KOPT-K1 (cell line): ENCODE results near the gene PLD1.
"Not testable (repeated sequence)": the region's sequence is repeated elsewhere in the genome, so short reads cannot be mapped to it uniquely, and the experiment has no call there.

Source experiments
- H3K27ac ChIP-seq: fragments of 200-600 bp; sonication (generic); 2 replicates; pipeline ENCODE4 v1.5.1; 2016; ENCODE audit warnings: antibody characterized with exemption, mild to moderate bottlenecking, low read depth, low read length; ENCODE audit not compliant: poor library complexity, severe bottlenecking
- H3K36me3 ChIP-seq: fragments of 200-600 bp; sonication (generic); 2 replicates; pipeline ENCODE4 v1.5.1; 2017; ENCODE audit warnings: antibody characterized with exemption, mild to moderate bottlenecking, low read length, moderate library complexity; ENCODE audit not compliant: insufficient read depth
- H3K9me3 ChIP-seq: fragments of 200-600 bp; sonication (generic); 2 replicates; pipeline ENCODE4 v1.5.1; 2017; ENCODE audit warnings: antibody characterized with exemption, low read length, mild to moderate bottlenecking; ENCODE audit not compliant: insufficient read depth, poor library complexity, severe bottlenecking

PLD1 gene, protein sequence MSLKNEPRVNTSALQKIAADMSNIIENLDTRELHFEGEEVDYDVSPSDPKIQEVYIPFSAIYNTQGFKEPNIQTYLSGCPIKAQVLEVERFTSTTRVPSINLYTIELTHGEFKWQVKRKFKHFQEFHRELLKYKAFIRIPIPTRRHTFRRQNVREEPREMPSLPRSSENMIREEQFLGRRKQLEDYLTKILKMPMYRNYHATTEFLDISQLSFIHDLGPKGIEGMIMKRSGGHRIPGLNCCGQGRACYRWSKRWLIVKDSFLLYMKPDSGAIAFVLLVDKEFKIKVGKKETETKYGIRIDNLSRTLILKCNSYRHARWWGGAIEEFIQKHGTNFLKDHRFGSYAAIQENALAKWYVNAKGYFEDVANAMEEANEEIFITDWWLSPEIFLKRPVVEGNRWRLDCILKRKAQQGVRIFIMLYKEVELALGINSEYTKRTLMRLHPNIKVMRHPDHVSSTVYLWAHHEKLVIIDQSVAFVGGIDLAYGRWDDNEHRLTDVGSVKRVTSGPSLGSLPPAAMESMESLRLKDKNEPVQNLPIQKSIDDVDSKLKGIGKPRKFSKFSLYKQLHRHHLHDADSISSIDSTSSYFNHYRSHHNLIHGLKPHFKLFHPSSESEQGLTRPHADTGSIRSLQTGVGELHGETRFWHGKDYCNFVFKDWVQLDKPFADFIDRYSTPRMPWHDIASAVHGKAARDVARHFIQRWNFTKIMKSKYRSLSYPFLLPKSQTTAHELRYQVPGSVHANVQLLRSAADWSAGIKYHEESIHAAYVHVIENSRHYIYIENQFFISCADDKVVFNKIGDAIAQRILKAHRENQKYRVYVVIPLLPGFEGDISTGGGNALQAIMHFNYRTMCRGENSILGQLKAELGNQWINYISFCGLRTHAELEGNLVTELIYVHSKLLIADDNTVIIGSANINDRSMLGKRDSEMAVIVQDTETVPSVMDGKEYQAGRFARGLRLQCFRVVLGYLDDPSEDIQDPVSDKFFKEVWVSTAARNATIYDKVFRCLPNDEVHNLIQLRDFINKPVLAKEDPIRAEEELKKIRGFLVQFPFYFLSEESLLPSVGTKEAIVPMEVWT

DNA sequence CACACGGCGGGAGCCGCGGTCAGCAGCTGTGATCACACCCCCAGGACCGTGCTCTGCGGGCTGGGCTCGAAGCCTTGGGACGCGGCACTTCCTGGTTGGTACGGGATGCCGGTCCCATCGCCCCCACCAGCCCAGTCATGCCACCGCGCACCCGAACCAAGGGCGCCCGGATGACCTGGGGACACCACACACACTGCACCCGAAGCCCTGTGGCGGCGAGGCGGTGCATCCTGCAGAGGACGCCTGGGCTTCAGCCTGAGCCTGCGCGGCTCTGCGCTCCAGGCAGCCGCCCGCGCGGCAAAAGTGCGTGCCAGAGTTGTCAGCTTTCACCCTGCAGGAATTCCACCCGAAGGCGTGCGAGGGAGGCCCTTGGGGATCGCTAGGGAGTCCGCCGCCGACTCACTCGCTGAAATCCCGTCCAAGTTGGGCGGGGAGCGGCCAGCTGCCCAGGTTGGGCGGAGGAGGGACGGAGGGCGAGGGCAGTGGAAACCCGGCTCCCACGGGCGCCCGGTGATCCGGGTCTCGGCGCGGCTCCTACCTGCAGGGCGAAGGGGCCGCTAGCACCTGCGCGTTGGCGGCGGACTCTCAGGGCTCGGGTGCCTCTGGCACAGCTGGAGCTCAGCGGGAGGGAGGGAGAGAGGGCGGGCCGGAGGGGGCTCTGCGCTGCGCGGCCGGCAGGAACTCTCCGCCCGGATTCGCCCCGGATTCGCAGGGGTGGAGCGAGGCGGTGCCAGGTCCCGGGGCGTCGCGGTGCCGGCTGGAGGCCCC is at the start of gene PLD1:
Gene PLD1, minus strand, starts transcription at position 623 of the 768 bp plus-strand sequence. CDS start 72,432 bp downstream, outside the sequence.
- H3K27ac ChIP-seq: no peak within 1 kb of the TSS
- H3K9me3 ChIP-seq: no peaks in the 10 kb centered on the region
- H3K36me3 ChIP-seq: no peaks in the 10 kb centered on the region

DNA sequence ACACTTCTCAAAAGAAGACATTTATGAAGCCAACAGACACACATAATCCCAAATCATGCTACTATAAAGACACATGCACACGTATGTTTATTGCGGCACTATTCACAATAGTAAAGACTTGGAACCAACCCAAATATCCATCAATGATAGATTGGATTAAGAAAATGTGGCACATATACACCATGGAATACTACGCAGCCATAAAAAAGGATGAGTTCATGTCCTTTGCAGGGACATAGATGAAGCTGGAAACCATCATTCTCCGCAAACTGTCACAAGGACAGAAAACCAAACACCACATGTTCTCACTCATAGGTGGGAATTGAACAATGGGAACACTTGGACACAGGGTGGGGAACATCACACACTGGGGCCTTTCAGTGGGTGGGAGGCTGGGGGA is 48.5 kb upstream of the PLD1 start:
- not testable (repeated sequence) for H3K27ac ChIP-seq, H3K36me3 ChIP-seq, H3K9me3 ChIP-seq

DNA sequence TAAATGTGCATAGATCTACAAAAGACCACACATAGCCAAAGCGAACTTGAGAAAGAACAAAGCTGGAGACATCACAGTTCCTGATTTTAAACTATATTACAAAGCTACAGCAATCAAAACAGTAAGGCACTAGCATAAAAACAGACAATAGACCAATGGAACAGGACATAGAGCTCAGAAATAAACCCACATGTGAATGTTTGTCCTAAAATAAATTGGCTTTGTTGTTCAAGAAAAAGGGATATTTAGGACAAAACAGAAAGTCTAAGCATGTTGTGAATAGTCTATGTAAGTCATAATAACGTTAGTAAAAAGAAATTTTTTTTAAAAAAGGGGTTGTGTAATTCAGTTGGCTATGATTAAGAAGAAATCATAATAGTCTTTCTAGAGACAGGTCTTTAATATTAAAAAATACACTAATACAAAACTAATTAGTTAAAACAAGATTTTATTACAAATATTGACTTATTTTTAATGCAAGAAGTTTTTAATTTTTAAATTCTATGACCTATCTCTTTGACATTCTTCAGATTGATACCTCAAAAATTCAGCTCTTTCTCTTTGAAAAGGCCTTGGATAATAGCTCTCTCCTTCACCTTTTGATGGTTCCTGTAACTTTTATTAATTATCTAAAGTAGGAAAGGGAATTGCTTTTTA is 44.5 kb upstream of the PLD1 start:
- no peak overlapping the region for H3K27ac ChIP-seq
- peaks cover 12% of the 10 kb centered on the region for H3K9me3 ChIP-seq
- no peaks in the 10 kb centered on the region for H3K36me3 ChIP-seq

DNA sequence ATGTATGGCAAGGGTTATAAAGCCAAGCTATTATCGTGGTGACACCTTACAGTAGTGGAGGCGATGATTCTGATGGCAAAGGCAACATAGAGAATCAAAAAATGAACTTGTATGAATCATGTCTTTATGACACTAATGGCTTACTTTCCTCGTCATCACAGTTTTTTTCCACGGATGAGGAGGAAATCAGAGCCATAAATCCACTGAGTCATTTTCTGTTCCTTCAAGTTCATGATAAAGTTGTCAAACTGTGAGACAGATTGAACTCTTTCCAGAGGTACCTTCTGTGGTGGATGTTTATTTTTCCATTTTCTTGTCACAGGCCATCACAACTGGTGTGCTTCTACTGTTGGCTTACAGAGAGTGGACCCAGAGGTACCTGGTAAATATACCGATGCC is 41.4 kb upstream of the PLD1 start:
- no peaks in the 10 kb centered on the region for H3K36me3 ChIP-seq
- no peak overlapping the region for H3K27ac ChIP-seq
- peaks cover 12% of the 10 kb centered on the region for H3K9me3 ChIP-seq

DNA sequence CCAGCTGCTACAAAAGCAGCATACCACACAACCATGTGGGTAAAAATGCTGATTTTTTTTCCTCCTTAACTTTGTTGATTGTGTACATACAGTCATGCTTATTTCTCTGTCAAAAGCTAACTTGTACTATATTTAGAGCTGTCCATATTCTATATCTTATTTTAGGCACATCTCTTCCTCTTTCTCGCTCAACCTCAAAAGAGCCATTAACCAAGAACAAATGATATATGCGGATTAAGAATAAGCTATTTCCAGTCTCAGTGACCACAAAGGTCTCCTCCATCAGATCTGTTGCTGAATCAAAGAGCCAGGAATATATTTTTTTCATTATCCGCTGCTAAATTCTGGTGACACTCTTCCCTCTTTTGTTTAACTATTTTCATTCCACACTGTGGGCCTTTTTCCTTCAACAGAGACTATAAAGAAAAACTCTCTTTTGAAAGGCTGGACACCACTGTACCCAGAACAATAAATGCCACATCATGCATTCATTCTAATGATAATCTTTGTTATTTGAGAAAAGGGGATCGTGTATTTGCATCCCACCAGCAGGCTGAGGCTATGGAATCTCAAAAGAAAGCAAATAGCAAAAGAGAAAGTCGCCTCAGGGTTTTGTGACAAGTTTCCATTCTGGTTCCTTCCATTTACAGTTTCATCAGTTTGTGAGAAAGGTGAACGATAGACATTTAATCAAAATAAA is 40.8 kb upstream of the PLD1 start:
- H3K9me3 ChIP-seq: peaks cover 12% of the 10 kb centered on the region
- no peak overlapping the region for H3K27ac ChIP-seq

DNA sequence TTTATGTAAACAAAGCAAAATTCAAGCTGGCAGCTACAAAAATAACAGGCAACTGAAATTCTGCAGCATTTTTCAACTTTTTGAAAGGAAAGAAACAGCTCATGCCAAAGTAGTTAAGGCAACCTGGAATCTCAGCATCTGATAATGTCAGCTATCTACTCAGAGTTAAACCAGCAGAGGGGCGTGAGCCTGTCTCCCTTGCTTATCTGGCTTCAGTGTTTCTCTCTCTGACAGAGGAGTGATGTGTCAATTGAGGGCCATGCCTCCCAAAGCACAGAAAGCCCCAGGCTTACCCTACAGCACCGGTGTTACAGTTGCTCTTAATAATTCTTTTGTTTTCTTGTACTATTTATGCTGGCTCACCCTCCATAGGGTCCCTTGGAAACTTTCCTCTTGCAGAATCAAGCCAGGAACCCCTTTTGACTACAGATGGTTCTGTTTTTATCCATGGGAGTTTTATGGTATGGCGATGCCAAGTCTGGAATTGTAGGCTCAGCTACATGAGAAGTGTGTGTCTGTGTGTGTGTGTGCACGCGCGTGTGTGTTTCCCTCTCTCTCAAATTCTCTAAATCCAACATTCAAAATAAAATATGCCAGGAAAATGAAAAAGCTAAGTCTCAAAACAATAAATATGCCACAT is 40.2 kb upstream of the PLD1 start:
- Histone ChIP-seq H3K36me3 (no peaks in the 10 kb centered on the region), H3K9me3 (peaks cover 12% of the 10 kb centered on the region), H3K27ac (no peak overlapping the region)

More for the DNA sequence above, 40.8 kb upstream of the PLD1 start:
- H3K36me3 ChIP-seq: no peaks in the 10 kb centered on the region

DNA sequence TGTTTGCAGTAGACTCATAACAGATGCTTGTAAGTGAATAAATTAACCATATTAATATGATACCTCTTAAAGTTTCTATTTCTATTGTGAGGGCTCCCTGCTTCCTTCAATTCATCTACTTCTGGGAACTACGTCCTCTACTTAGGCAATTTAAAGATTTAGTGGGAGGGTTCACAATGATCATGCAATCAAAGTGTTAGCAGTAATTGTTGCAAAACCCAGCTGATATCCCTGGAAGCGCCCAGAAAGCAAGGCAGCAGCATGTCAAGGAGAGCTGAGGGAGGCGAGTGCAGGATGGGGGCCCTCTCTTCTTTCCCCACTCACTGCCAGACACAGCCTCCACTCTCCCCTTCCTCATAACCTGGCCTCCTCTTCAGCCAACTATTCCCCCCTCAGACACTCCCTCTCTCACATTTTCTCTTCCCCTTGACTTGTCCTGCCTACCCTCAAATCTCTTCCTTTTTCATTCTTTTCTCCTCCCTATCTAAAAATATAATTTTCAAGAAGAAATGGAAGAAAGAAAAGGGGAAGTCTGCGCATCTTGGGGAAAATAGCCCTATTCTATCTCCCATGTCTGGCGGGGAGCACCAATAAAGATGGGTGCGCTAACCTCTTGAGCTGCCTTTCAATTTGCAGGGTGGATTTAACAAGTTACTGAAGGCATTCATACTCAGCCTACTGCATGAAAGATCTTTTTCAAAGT is 39.5 kb upstream of the PLD1 start:
- no peaks in the 10 kb centered on the region for H3K36me3 ChIP-seq
- H3K9me3 ChIP-seq: peaks cover 12% of the 10 kb centered on the region
- no peak overlapping the region for H3K27ac ChIP-seq

DNA sequence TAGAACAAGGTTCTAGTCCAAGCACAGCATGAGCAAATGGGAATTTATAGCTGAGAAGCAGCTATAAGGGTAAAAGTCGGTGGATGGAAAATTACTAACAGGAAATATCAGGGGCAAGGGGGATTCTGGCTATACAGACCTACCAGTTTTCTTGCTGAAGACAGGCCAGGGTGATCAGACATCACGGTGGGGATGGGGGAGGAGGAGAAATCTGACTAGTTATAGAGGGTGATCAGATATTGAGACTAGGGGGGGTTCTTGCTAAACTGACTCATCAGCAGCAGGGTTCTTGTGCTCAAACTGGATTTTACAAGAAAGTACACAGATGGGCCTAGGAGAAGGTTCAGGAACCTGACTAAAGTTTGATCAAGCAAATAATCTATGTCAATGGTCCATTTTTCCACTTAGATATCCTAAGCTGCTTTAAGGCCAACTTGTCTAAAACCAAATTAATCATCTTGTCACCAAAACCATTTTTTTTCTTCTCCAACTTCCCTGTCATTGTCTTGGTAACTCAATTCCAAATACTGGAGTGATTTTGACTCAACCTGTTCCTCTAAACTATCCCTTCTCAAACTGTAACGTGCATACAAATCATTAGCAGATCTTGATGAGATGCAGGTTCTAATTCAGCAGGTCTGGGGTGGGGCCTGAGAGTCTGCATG is 37.4 kb upstream of the PLD1 start:
- H3K27ac ChIP-seq: no peak overlapping the region
- no peaks in the 10 kb centered on the region for H3K36me3 ChIP-seq
- no peaks in the 10 kb centered on the region for H3K9me3 ChIP-seq

DNA sequence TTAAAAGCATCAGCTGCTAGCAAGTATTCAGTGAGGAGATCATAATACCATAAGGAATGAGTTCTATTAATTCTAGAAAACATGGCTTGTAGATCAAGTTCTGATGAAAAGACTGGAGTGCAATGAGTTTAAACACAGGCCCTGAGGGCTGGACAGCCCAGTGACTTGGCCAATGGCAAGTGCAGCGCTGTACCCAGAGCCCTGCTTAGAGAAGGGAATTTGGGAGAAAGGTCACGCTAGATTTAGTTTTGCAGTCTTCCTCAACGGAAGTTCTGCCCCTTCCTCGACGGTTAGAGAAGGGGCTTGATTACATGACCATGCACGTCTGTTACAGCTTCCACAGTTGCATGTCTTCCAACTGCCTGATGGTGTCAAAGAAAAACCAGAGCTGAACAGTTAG is 36.9 kb upstream of the PLD1 start:
- no peaks in the 10 kb centered on the region for H3K36me3 ChIP-seq
- no peaks in the 10 kb centered on the region for H3K9me3 ChIP-seq
- H3K27ac ChIP-seq: no peak overlapping the region

DNA sequence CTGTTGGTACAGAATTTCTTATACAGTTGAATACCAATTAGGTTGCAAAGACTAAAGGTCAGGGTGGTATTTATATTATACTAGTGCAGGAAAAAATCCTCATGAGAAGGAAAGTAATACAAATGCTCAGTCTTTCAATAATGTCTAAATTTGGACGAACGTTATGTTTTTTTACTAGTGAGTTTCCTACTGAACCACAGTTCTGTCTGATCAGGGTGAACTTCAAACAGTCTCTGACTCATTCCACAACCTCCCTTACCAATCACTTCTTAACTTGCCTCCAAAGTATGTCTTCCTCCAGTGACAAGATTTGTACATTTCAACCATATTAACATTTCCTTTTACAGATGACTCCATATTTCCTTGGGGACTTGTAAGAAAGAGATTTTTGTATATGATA is 36.3 kb upstream of the PLD1 start:
- H3K27ac ChIP-seq: no peak overlapping the region

DNA sequence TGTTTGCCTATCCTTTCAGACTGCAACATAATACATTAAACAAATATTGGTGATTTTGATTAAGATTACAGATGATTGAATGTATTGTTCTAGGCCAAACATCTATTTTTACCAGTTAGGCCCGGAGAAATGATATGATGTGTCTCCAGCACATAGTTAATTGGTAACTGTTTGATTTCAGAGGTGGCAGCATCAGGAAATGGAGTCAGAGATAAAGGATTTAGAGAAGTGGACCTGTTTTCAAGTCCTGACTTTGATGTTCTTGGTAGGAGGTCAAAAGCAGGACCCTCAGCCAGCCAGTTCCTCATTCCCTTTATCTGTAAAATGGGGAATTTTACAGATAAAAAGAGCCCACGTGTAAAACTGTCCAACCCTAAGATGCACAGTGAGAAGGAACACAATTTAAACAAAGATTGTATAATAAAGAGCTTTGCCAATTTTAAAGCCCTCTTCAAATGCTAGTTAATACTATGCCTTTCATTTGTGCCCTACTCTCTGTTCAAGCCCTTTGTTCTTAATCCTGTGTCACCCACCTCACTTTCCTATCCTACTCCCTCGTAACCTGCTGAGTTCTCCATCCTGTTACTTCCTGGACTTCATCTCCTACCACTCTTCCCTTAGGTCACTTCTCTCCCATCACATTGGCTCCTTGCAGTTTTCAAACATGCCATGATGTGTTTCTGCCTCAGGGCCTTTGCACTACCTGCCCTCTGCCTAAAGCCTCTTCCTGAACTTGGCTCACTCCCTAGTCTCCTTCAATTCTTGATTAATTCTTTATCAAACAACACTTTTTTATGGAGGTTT is 35.4 kb upstream of the PLD1 start:
- Histone ChIP-seq H3K36me3 (no peaks in the 10 kb centered on the region), H3K9me3 (no peaks in the 10 kb centered on the region), H3K27ac (no peak overlapping the region)

More for the DNA sequence above, 36.3 kb upstream of the PLD1 start:
- H3K9me3 ChIP-seq: no peaks in the 10 kb centered on the region
- no peaks in the 10 kb centered on the region for H3K36me3 ChIP-seq

DNA sequence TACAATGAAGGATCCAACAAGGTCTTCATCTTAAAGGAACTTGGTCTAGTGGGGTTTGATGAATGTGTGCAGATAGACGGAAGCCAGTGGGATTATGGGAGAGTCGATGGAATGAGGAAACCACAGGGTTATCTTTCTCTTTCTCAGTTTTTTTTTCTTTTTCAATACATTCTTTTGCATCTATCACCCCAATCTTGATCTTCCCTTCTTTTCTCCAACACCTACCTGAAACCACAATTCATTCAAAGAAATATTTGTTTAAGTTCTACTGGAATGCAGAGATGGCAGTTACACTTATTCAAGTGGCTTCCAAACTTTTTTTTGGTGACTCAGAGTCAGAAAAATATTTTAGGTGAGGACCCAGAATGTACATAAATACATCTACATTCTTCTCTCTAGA is 34.6 kb upstream of the PLD1 start:
- H3K27ac ChIP-seq: no peak overlapping the region
- H3K9me3 ChIP-seq: no peaks in the 10 kb centered on the region
- H3K36me3 ChIP-seq: no peaks in the 10 kb centered on the region
